Measurements from ENCODE around the gene UNC5B. TPM values are rescaled to one million over a fixed set of nuclear protein-coding genes. Genes with fewer than 3 reads are reported as not detected.

UNC5B gene
- total RNA-seq, 1 donor from 2014 or later = 4.1 TPM

GRCh38 chr10:71259815-71260501 lies 47.6 kb downstream of the UNC5B start:
- intact Hi-C loops (cut with DNase I) = no loop called here
- ATAC-seq = peak; percentile 40
- DNase-seq (ENCODE audit: low spot score) = no peak

DNA sequence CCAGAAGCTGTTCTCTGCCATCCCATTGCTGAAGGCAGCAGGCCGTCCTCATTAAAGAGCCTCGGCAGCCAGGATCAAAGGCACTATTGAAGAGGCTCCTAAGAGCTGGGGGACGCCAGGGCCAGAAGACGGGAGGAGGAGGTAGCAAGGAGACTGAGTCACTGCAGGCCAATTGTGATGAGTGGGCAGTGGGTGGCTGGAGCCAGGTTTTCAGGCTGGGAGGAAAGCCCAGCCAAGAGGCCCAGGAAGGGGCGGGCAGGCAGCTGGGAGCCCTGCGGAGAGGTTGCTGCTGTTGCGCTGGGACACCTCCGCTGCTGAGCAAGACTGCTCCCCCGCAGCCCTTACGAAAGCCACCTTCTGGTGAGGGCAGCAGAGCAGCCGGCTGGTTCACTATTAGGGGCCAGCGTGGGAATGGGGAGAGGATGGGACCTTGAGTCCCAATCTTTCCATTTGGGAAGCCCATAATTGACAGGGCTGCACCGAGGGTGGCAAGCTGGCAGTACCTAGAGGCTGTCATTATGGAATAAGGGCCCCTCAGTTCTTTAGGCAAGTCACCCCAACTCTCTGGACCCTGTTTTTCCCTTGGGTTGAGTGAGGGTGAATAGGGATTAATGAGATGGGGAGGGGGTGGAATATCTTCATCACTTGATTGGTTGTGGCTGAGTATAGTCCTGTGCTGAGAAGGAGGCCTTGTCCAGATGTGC lies 48.4 kb downstream of the UNC5B start:
- ATAC-seq = peak; percentile 8
- no peak for DNase-seq (ENCODE audit: low spot score)
- intact Hi-C loops (cut with DNase I) = no loop called here

- DNase-seq (ENCODE audit: low spot score) (no peak), ATAC-seq (no peak)
- intact Hi-C loops (cut with DNase I) = no loop called here
Observed at GRCh38 chr10:71262027-71262426, 49.7 kb downstream of the UNC5B start.

- ATAC-seq (no peak), DNase-seq (ENCODE audit: low spot score) (no peak)
- intact Hi-C loops (cut with DNase I) = no loop called here
Observed at GRCh38 chr10:71262817-71263216, 50.4 kb downstream of the UNC5B start.

DNA sequence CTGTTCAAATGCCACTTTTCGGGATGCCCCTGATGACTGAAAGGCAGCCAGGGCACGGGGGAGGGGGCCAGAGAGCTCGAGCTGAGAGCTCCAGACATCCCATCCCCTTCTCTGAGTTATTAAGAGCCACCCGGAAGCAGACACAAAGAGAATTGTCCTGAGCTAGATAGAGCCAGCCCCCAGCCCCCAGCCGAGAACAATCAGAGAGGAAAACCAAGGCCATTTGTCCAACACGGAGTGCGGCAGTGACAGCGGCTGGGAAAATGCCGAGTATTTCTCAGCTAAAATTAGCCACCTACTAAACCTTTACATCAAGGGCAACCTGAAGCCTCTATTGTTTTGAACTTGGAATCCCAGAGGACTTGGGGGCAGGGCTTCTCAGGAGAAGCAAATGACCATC lies 51.0 kb downstream of the UNC5B start:
- DNase-seq (ENCODE audit: low spot score) = no peak
- ATAC-seq = no peak
- intact Hi-C loops (cut with DNase I) = no loop called here

DNA sequence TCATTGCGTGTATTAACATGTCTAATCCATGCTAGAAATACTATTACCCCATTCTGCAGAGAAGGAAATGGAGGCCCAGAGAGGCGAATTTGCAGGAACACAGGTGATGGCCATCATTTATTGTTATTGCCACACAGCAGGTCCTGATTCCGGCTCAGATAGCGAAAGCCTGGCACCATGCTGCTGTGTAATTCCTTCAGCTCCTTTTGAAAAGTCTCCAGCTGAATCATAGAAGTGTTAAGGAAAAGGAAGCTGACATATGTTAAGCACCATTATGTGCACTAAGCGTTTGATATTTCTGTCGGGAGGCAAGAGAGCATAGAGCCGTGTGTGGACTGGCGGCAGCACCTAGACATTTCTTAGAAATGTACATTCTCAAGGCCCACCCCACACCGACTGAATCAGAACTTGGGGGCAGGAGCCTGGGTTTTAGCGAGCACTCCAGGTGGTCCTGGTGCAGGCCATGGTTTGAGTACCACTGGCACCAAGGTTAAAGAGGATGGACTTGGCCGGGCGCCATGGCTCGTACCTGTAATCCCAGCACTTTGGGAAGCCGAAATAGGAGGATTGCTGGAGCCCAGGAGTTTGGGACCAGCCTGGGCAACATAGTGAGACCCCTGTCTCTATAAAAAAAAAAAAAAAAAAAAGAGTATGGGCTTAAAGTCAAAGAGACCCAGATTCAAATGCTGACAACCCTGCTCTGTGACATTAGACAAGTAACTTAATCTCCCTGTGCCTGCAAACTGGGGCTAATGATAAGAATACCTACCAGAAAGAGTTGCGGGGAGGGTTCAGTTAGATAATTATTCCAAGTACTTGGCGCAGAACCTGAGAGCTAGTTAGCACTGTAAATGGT lies 52.2 kb downstream of the UNC5B start:
- DNase-seq (ENCODE audit: low spot score) (no peak), ATAC-seq (no peak)
- intact Hi-C loops (cut with DNase I) = no loop called here

GRCh38 chr10:71265201-71265575 lies 52.8 kb downstream of the UNC5B start:
- no peak for ATAC-seq
- no peak for DNase-seq (ENCODE audit: low spot score)
- intact Hi-C loops (cut with DNase I) = no loop called here

DNA sequence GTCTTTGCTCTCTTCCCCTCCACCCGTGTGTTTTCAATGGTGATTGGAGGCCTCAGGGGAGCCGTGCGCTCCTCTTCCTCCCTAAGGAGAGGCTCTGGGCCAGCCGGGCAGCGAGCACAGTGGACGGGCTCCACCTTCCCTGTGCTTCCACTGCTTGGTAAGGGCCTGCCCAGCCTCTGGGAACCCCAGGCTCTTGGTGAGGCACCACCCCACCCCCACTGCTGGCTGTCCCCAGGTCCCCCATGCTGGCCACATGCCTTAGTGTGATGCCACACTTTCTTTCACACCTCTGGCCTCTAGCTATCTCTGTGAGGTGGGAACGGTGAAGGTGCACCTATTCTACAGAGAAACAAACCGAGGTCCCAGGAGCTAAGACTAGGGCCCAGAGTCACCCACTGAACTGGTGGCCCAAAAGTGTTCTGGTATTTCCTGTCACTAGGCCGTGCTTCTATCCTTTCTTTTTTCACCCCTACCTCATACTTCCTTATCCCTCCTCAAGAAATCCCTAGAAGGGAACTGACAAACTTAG lies 53.3 kb downstream of the UNC5B start:
- ATAC-seq (no peak), DNase-seq (ENCODE audit: low spot score) (no peak)
- intact Hi-C loops (cut with DNase I) = no loop called here

DNA sequence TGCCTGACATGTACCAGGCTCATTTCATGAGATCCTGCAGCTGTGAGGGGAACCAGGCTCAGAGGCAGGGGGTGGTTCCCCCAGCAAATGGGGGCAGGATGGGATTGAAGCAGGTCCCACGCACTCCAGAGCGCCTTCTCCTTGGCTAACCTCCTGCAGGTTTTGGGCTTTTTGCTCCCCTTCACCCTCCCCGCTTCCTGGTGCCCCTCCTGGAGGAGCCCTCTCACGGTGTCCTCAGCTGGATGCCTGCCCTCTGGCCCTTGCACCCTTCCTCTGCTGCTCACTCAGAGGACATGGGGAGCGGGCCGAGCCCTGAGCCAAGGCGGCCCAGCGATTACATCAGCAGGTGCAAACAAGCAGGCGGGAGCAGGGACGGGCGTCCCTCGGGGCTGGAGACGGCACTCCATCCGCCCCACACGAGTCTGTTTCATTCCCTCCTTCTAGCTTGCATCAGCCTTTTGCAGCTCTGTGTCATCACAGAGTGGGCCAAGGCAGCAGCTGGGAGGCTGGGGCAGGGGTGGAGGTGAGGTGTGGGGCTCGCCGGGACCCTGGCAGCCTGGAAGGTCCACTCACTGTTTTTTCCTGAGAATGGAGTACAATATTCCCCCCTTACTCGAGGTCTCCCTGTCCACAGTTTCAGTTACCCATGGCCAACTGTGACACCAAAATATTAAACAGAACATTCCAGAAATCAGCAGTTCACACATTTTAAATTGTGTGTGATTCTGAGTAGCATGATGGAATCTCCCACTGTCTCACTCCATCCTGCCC lies 54.0 kb downstream of the UNC5B start:
- DNase-seq (ENCODE audit: low spot score) (no peak), ATAC-seq (peak; percentile 75)
- intact Hi-C loops (cut with DNase I) = no loop called here

GRCh38 chr10:71266918-71267442 lies 54.6 kb downstream of the UNC5B start:
- intact Hi-C loops (cut with DNase I) = no loop called here
- DNase-seq (ENCODE audit: low spot score) (no peak), ATAC-seq (no peak)

DNA sequence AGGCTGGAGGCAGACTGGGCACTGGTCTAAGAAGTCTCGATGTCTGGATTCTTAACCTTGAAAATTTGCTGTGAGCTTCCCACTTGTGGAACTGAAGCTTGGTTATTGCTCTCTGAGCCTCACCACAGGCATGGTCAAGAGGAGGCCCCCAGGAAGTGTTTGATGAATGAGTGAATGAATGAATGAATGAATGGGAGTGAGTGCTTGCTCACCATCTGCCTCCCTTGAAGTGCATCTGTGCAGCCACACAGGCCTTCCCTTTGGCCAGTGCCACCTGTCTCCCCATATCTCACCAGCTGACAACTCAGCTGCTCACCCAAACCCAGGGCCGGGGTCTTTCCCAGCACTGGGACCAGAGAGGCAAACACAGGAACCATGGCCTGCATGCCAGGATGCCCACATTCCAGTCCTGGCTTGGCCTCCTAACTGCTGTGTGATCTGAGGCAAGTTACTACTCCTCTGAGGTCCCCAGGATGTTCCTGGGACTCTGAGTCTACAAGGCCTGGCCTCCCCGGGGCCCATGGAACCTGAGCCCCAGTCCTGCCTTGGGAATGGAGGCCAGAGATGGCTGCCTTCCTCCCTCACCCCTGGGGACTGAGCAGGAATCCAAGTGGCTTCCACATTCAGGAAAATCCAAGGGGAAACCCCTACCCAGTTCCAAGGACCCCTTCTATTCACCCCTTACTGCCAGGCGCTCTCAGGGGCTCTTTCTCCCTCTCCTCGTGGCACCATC lies 55.3 kb downstream of the UNC5B start:
- intact Hi-C loops (cut with DNase I) = no loop called here
- no peak for DNase-seq (ENCODE audit: low spot score)
- no peak for ATAC-seq

DNA sequence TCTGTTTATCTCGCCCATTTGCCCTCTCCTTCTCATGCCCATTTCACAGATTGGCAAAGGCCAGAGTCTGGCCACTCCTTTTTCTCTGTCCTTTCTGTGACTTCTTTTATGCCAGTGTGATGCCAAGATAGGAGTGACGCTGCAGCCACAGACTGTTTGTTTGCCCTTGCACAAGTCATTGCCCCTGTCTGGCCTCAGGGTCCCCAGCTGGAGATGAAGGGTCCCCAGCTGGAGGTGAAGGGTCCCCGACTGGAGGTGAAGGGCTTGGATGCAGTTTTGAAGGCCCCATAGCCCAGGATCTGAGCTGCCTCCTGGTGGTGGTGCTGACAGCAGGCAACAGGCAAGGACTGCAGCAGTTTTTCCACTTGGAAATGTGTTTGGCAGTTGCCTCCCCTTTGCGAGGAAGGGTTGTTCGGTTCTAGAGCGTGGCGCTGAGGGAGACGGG lies 55.9 kb downstream of the UNC5B start:
- no peak for DNase-seq (ENCODE audit: low spot score)
- intact Hi-C loops (cut with DNase I) = no loop called here
- no peak for ATAC-seq

GRCh38 chr10:71268758-71269157 lies 56.4 kb downstream of the UNC5B start:
- intact Hi-C loops (cut with DNase I) = no loop called here
- DNase-seq (ENCODE audit: low spot score) = no peak
- ATAC-seq = no peak

GRCh38 chr10:71269301-71270288 lies 57.2 kb downstream of the UNC5B start:
- intact Hi-C loops (cut with DNase I) = loop anchor here (2.0 kb wide), 1 partner anchor 57 kb away; the partner anchor contains the start of gene UNC5B
- ATAC-seq (no peak), DNase-seq (ENCODE audit: low spot score) (no peak)

DNA sequence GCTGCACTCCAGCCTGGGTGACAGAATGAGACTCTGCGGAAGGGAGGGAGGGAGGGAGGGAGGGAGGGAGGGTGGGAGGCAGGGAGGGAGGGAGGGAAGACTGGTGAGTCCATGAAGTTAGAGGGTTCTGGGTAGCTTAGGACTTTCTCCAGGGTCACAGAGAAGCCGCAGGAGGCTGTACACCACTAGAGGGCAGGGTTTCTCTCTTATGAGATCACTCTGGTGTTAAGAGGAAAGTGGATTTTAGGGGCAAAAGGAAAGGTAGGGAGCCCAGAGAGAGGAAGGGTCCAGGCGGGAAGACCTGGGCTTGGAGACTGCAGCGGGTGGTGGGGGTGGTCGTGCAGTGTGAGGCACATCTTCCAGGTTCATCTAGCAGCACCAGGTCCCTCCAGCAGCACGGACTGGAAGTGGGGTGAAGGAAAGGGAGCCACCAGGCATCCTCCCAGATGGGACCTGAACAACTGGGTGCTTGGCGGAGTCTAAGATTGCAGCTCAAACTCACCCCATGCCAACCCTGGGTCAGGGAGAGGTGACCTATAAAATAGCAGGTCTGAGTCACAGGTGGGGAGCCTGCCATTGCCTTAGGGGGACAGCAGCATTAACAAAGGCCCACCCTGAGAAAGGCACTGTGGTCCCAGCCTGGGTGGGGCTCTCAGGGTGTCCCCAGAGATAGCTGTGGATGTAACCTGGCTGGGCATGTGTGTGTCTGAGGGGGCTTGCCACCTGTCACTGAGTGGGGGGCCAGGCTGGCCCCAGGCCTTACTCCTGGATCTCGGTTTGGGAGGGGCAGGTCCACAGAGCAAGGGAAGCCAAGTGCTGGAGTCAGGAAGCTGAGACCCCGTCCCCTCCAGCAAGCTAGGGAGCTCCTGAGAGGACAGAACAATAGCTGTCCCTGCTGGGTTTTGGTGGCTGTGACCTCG lies 58.2 kb downstream of the UNC5B start:
- no peak for DNase-seq (ENCODE audit: low spot score)
- intact Hi-C loops (cut with DNase I) = loop anchor here (2.0 kb wide), 1 partner anchor 58 kb away; the partner anchor contains the start of gene UNC5B

DNA sequence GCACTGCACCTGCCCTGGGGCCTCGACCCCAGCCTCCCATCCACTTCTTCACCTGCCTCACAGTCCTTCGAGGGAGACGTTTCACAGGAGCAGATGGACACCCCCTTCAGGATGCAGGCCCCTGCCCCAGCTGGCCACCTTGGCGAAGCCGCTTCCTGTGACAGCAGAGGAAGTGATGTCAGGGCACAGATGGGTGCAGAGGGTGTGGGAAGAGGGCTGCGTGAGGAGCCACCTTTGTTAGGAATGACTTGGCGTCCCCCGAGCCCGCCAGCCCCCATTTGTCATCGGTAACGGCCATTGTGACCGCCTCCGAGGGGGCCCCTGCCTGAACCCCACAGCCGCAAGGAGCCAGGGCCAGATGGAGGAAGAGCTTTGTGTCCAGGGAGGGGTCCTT lies 59.3 kb downstream of the UNC5B start:
- no peak for DNase-seq (ENCODE audit: low spot score)
- intact Hi-C loops (cut with DNase I) = loop anchor here (2.0 kb wide), 1 partner anchor 59 kb away; the partner anchor contains the start of gene UNC5B
- ATAC-seq = no peak

More for the DNA sequence above, 58.2 kb downstream of the UNC5B start:
- ATAC-seq = peak; percentile 63

Data from sciatic nerve (tissue), 2 donors.